GM12801 (cell line): ENCODE data around the gene CNTNAP5.

Experiments
- TF ChIP-seq, protein P1 (sequence below): IDR thresholded peaks from one replicate; pipeline ENCODE4 v1.5.1; 2011; ENCODE audit warnings: control low read depth; ENCODE audit not compliant: insufficient read length; ENCODE audit errors: extremely low read depth

Gene CNTNAP5

DNA sequence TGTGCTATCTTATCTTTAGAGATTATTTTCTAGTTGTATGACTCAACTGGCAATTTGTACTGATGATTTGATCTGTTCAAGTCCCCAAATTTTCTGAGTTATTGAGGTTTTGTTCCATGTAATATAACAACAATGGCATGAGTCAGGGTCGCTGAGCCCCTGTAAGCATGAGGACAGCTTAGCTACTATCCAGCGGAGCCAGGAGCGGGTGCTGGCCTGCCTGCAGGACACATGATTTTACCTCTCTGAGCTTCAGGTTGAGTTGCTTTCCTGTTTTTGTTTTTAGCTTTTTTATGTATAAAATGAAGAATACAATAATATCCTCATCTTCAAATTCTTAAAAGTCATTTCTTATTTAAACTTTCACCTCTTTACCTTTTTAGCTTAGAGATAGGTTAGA, 561.1 kb downstream of the CNTNAP5 start:
- TF ChIP-seq, protein P1, sequence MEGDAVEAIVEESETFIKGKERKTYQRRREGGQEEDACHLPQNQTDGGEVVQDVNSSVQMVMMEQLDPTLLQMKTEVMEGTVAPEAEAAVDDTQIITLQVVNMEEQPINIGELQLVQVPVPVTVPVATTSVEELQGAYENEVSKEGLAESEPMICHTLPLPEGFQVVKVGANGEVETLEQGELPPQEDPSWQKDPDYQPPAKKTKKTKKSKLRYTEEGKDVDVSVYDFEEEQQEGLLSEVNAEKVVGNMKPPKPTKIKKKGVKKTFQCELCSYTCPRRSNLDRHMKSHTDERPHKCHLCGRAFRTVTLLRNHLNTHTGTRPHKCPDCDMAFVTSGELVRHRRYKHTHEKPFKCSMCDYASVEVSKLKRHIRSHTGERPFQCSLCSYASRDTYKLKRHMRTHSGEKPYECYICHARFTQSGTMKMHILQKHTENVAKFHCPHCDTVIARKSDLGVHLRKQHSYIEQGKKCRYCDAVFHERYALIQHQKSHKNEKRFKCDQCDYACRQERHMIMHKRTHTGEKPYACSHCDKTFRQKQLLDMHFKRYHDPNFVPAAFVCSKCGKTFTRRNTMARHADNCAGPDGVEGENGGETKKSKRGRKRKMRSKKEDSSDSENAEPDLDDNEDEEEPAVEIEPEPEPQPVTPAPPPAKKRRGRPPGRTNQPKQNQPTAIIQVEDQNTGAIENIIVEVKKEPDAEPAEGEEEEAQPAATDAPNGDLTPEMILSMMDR, result no peak

DNA sequence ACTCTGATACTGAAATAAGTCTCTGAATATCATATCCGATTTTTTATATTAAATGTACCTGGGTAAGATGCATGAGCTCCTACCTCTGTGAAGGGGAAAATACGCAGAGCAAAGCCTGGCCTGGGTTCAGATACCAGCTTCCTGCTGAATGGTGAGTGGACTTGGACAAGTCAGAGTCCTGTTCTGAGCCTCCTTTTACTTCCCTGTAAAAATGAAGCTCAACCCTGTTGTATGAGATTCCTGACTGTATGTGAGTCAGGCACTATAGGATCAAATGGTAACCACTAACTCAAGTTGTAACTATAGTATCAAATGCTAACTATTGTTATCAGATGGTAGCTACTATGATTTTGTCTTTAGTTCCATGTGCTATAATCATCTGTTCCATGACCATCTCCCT, 561.7 kb downstream of the CNTNAP5 start:
- TF ChIP-seq, protein P1, result no peak

DNA sequence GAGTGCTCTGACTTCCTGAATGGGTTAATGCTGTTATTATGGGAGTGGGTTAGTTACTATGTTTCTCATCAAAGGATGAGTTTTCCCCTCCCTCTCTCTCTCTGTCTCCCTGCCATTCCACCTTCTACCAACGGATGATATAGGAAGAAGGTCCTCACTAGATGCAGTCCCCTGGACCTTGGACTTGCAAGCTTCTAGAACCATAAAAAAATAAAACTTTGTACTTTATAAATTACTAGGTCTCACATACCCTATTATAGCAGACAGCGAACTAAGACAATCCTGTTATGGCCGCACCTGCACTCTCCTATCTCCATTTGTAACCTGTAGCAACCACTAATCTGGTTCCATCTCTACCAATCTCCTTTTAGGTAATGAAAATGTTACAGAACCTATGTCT, 564.9 kb downstream of the CNTNAP5 start:
- TF ChIP-seq, protein P1, result no peak

DNA sequence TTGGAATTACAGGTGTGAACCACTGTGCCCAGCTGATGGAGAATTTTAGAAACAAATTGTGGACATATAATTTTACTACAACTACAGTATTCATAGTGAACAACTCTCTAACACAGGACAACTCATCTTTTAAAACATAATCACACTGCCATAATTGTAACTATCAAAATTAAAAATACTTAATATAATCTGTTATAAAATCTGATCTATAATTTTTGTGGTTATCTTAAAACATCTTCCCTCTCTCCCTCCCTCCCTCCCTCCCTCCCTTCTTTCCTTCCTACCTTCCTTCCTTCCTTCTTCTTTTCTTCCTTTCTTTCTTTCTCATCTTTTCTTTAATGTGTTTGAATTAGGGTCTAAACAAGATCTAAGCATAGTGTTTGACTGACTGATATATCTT, 577.7 kb downstream of the CNTNAP5 start:
- TF ChIP-seq, protein P1, result no peak

DNA sequence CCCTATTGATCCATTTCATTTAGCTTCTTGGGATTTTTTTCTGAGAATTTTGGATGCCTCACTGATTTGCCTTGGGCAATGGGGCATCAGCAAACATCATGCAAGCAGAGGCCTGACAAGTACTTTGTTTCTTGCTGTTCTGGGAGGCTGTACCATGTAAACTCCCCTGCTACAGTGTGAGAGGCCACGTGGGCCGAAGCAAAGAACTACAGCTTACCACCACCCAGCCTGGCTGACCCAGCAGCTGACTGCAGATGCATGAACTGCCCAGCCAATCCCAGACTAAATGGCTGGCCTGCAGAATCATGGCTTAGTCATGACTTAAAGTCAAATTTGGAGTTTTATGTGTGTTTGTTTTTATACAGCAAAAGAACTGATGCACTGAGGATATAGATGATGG, 579.9 kb downstream of the CNTNAP5 start:
- TF ChIP-seq, protein P1, result no peak

DNA sequence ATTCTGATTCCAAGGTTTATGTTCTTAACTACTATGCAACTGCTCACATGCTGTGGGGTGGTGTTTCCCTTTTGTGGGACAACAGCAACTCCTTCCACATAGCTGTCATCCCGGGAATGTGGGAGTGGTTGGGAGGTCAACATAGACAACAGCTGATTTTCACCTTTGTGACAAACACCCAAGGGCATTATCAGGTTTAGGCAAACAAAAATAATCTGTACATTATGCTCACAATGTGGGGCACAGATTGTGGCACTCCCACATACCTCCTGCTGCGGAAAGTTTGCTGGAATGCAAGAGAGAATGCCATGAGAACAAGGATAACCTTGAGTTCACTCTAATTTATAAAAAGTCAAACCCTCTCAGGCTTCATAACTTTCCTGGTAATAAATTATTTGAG, 582.6 kb downstream of the CNTNAP5 start:
- TF ChIP-seq, protein P1, result no peak

DNA sequence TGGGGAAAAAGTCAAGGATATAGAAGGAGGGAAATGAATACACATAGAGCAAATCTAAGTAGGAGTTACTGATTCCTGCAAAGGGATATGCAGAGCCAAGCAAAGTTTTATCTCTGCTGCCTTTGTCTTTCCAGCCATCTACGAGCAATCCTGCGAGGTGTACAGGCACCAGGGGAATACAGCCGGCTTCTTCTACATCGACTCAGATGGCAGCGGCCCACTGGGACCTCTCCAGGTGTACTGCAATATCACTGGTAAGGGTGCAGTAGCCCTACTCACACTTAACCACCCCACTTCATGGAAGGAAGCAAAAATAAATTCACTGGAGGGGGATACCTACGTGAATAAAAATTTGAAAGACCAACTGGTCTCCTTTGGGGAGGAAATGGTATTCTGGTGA, 584.6 kb downstream of the CNTNAP5 start:
- TF ChIP-seq, protein P1, result no peak

DNA sequence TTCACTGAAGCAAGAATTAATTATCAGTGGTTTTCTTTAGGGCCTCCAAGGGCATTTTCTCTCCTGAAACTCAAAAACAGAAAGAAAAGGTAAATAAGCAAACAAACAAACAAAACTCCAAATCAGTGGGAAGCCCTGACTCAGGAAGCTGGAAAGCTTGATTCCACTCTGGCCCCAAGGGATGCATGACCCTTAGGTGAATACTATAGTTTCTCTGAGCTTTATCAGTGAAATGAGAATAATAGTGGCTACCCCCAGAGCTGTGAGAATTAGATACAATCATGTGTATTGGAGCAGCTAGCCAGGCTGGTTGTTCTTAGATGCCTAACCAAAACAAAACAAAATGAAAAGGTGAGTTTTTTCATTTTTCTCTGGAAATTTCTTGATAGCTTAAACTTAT, 585.1 kb downstream of the CNTNAP5 start:
- TF ChIP-seq, protein P1, result no peak
